GM15510 (cell line): ENCODE measurements around the gene IQSEC1.

Source experiments
- POLR2A ChIP-seq: IDR thresholded peaks from 3 replicates; pipeline ENCODE4 v1.6.1; 2011; ENCODE audit warnings: borderline replicate concordance; ENCODE audit not compliant: insufficient read length; ENCODE audit errors: extremely low read depth

IQSEC1 gene

GRCh38 chr3:13098192-13098988 lies 25.2 kb upstream of the IQSEC1 start:
- no peak for TF ChIP-seq POLR2A

- TF ChIP-seq POLR2A: no peak
These were observed 23.1 kb upstream of the IQSEC1 start for GRCh38 chr3:13096356-13096755.

GRCh38 chr3:13095408-13095937 lies 22.2 kb upstream of the IQSEC1 start:
- no peak for TF ChIP-seq POLR2A

GRCh38 chr3:13093687-13094086 lies 20.5 kb upstream of the IQSEC1 start:
- no peak for TF ChIP-seq POLR2A

GRCh38 chr3:13092621-13093617 lies 19.7 kb upstream of the IQSEC1 start:
- no peak for TF ChIP-seq POLR2A

- TF ChIP-seq POLR2A: no peak
These were observed 18.8 kb upstream of the IQSEC1 start for GRCh38 chr3:13091898-13092611.

- TF ChIP-seq POLR2A: no peak
These were observed 15.1 kb upstream of the IQSEC1 start for GRCh38 chr3:13088028-13089006.

- TF ChIP-seq POLR2A: no peak
These were observed 14.2 kb upstream of the IQSEC1 start for GRCh38 chr3:13087320-13087990.

- TF ChIP-seq POLR2A: no peak
These were observed 13.3 kb upstream of the IQSEC1 start for GRCh38 chr3:13086531-13086981.

- no peak for TF ChIP-seq POLR2A
These were observed 12.6 kb upstream of the IQSEC1 start for GRCh38 chr3:13085846-13086179.

GRCh38 chr3:13085081-13085845 lies 12.0 kb upstream of the IQSEC1 start:
- no peak for TF ChIP-seq POLR2A

GRCh38 chr3:13083898-13084297 lies 10.7 kb upstream of the IQSEC1 start:
- no peak for TF ChIP-seq POLR2A
